Tibial nerve (tissue), 4 donors: ENCODE results near the gene LHPP.

Experiments used
- CTCF ChIP-seq, 5 experiments: fragments of 200-600 bp in 3 of 5; fragments of 450-650 bp in 2 of 5; sonication (generic) in 3 of 5; IDR thresholded peaks; one replicate each; pipeline ENCODE4 v1.5.1; 2016 to 2019; ENCODE audit warnings: antibody characterized with exemption in 5 of 5, mild to moderate bottlenecking in 3 of 5, moderate library complexity in 2 of 5
- EP300 ChIP-seq, 2 donors: sonication (generic); formaldehyde crosslinking; IDR thresholded peaks; one replicate each; pipeline ENCODE4 v1.6.1; 2017; ENCODE audit warnings: antibody characterized with exemption in 2 of 2, mild to moderate bottlenecking in 1 of 2

DNA sequence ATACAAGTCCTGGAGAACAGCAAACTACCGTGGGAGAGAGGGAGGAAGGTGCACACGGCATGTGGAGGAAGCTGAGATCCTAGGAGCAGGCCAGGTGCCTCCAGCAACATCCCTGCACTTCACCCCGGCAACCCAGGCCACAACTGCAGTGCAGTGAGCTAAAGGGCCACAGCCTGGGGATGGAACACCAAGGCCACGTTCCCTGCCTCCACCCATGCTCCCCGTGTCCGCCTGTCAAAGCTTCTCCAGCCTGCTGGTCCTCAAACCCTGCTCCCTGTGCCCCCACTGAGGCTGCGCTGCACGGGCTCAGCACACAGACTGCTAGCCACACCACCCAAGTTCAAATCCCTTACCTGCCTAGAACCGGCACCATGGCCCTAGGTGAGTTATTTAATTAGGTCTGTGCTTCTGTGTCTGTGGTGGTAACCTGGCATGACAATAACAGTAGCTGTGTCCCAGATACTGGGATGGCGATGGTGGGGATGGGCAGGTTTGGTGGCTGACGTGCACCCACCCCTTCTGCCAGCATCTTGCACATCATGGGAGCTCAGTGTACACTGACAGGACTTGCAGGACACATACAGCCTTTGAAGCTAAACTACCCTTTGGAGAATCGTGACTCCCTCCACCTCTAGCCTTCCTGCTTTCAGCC is 197.1 kb downstream of the LHPP start:
- TF ChIP-seq EP300 (IDR thresholded peaks at IDR 0.05) (no peak), CTCF (IDR thresholded peaks at IDR 0.05) (no peak)
